HepG2 (cell line): ENCODE measurements around the gene CACNA1G. TPM values are rescaled to one million over a fixed set of nuclear protein-coding genes. Genes with fewer than 3 reads are reported as not detected.

Experiments used
- ARID4A ChIP-seq: sonication (generic); formaldehyde crosslinking; IDR thresholded peaks from 2 replicates; pipeline ENCODE4 v1.5.0; 2020; ENCODE audit warnings: mild to moderate bottlenecking, missing genetic modification reagents, borderline replicate concordance
- BHLHE40 ChIP-seq: IDR thresholded peaks from 2 replicates; pipeline ENCODE4 v1.6.1; 2011; ENCODE audit warnings: low read length, improper control_type of control experiment
- HNF4A ChIP-seq: sonication (generic); formaldehyde crosslinking; IDR thresholded peaks from 2 replicates; pipeline ENCODE4 v1.4.0; 2020; ENCODE audit warnings: missing genetic modification reagents
- MIER2 ChIP-seq: IDR thresholded peaks from 2 replicates; pipeline ENCODE4 v1.6.1; 2016; ENCODE audit warnings: missing biosample characterization, missing genetic modification reagents
- POGK ChIP-seq: sonication (generic); formaldehyde crosslinking; conservative IDR thresholded peaks from 2 replicates; pipeline ENCODE4 v1.8.0; 2022; ENCODE audit warnings: mild to moderate bottlenecking, moderate library complexity, missing genetic modification reagents
- RNF2 ChIP-seq: fragments of 450-650 bp; conservative IDR thresholded peaks from 2 replicates; pipeline ENCODE4 v1.6.1; 2016; ENCODE audit warnings: low read depth
- SKIL ChIP-seq: sonication (generic); formaldehyde crosslinking; IDR thresholded peaks from 2 replicates; pipeline ENCODE4 v1.8.0; 2022; ENCODE audit warnings: missing genetic modification reagents, mild to moderate bottlenecking, moderate library complexity, borderline replicate concordance
- SRSF4 ChIP-seq: fragments of 200-400 bp; formaldehyde crosslinking; IDR thresholded peaks from one replicate; pipeline ENCODE4 v1.6.1; 2018; ENCODE audit warnings: mild to moderate bottlenecking, low read depth, low read length, moderate library complexity; ENCODE audit not compliant: poor library complexity, severe bottlenecking
- TP53 ChIP-seq: sonication (generic); formaldehyde crosslinking; conservative IDR thresholded peaks from 2 replicates; pipeline ENCODE4 v1.4.0; 2020; ENCODE audit warnings: missing genetic modification reagents
- ZC3H13 ChIP-seq: sonication (generic); formaldehyde crosslinking; IDR thresholded peaks from 2 replicates; pipeline ENCODE4 v1.8.1; 2023; ENCODE audit warnings: mild to moderate bottlenecking, missing genetic modification reagents, moderate library complexity
- ZNF33A ChIP-seq: sonication (generic); formaldehyde crosslinking; IDR thresholded peaks from 2 replicates; pipeline ENCODE4 v1.5.1; 2020; ENCODE audit warnings: missing genetic modification reagents, mild to moderate bottlenecking, moderate library complexity, borderline replicate concordance
- ZNF580 ChIP-seq: IDR thresholded peaks from 2 replicates; pipeline ENCODE4 v1.6.1; 2016; ENCODE audit warnings: low read depth, borderline replicate concordance
- ZNF652 ChIP-seq: IDR thresholded peaks from 2 replicates; pipeline ENCODE4 v1.6.1; 2016; ENCODE audit warnings: low read depth, borderline replicate concordance
- ZNF687 ChIP-seq: sonication (generic); formaldehyde crosslinking; IDR thresholded peaks from 2 replicates; pipeline ENCODE4 v1.5.1; 2020; ENCODE audit warnings: mild to moderate bottlenecking, missing genetic modification reagents, moderate library complexity
- polyA plus RNA-seq, 8 experiments: library from polyadenylated mRNA; depleted of rRNA in 3 of 8; stranded (reverse) in 7 of 8; unstranded in 1 of 8; fragments of >200 nt; fragmentation: Illumina TruSeq in 4 of 8; extraction: Trizol in 4 of 8; gene quantifications; 2 replicates each; pipeline versions ENCODE4 v1.2.1 to v1.2.3, GENCODE V29; 2011 to 2016; ENCODE audit warnings: low read depth in 4 of 8, missing spikeins in 1 of 8, mixed read lengths in 1 of 8; ENCODE audit not compliant: insufficient read depth in 1 of 8
- total RNA-seq, 5 experiments: library from RNA; depleted of rRNA; stranded (reverse); fragments of >200 nt; fragmentation: Illumina TruSeq; extraction: Trizol; gene quantifications; 2 replicates each; pipeline ENCODE4 v1.2.3, GENCODE V29; 2016; ENCODE audit warnings: low read depth in 1 of 5

Gene CACNA1G
- total and polyA plus RNA-seq, 2 of the 13 experiments (the other 11 are each of a cell fraction or from before 2014, with no cell fraction given): 0.02 TPM; not detected in 1

GRCh38 chr17:50550661-50551432 lies 9.7 kb upstream of the CACNA1G start (continued):
- TF ChIP-seq ZNF580 (CRISPR knock-in tag) (peak; percentile 73; the same call in 1 of the 2 replicates), POGK (CRISPR knock-in tag) (no peak), ZNF687 (CRISPR knock-in tag) (peak; percentile 82), SKIL (CRISPR knock-in tag) (no peak), BHLHE40 (peak; percentile 69), RNF2 (no peak), SRSF4 (no peak), ARID4A (CRISPR knock-in tag) (peak; percentile 30; the same call in 1 of the 2 replicates), ZNF652 (no peak), HNF4A (CRISPR knock-in tag) (0 out of 2 replicates have a peak, but pooled peaks have one; percentile 21), ZNF33A (CRISPR knock-in tag) (no peak), ZC3H13 (CRISPR knock-in tag) (no peak), MIER2 (peak; percentile 53; the same call in 1 of the 2 replicates), TP53 (no peak)
